ENCODE results near the gene CDK4. TPM values are rescaled to one million over a fixed set of nuclear protein-coding genes. Genes with fewer than 3 reads are reported as not detected.

Gene CDK4
- total RNA-seq, 3 donors from 2014 or later: 41.4 to 62.7 (median 60.2) TPM

- Histone ChIP-seq H3K9me3 (no peaks in the 10 kb centered on the region), H3K4me1 (ENCODE audit: low read depth) (peaks cover 28% of the 10 kb centered on the region), H3K36me3 (ENCODE audit: low read depth) (no peaks in the 10 kb centered on the region), H3K4me3 (no peak overlapping the region)
- no peak for TF ChIP-seq CTCF (IDR thresholded peaks at IDR 0.05)
- intact Hi-C loops (cut with DNase I, micrococcal nuclease): no loop called here
- DNase-seq (no peak), ATAC-seq (no peak)
Observed at GRCh38 chr12:57767305-57767698, 15.2 kb upstream of the CDK4 start.

- ATAC-seq: peak; percentile 24
- intact Hi-C loops (cut with DNase I, micrococcal nuclease): no loop called here
- H3K36me3 ChIP-seq (ENCODE audit: low read depth): no peaks in the 10 kb centered on the region
- DNase-seq: peak in 2 of 3 donors; percentile 26 to 38
- peaks cover 28% of the 10 kb centered on the region for H3K4me1 ChIP-seq (ENCODE audit: low read depth)
- no peaks in the 10 kb centered on the region for H3K9me3 ChIP-seq
- no peak for TF ChIP-seq CTCF (IDR thresholded peaks at IDR 0.05)
- H3K4me3 ChIP-seq: no peak within 1 kb of the TSS
Observed at GRCh38 chr12:57766464-57767304, 14.6 kb upstream of the CDK4 start, which contains the start of gene CYP27B1. Gene CYP27B1 (minus strand): TSS chr12:57767078. CDS start chr12:57767041, 37 bp downstream.

- peak in 1 of 3 donors; percentile 65 for DNase-seq
- TF ChIP-seq CTCF (IDR thresholded peaks at IDR 0.05): no peak
Observed at GRCh38 chr12:57765698-57766463, 13.8 kb upstream of the CDK4 start.

GRCh38 chr12:57765003-57765697, 13.0 kb upstream of the CDK4 start:
- Histone ChIP-seq H3K4me3 (peak overlapping the region; percentile 1), H3K4me1 (ENCODE audit: low read depth) (peaks cover 20% of the 10 kb centered on the region), H3K36me3 (ENCODE audit: low read depth) (no peaks in the 10 kb centered on the region), H3K9me3 (no peaks in the 10 kb centered on the region)
- DNase-seq (peak; percentile 66 to 73 (median 67)), ATAC-seq (peak; percentile 75)
- TF ChIP-seq CTCF (IDR thresholded peaks at IDR 0.05): no peak
- intact Hi-C loops (cut with DNase I, micrococcal nuclease): no loop called here

More at GRCh38 chr12:57765698-57766463, 13.8 kb upstream of the CDK4 start:
- peak; percentile 49 for ATAC-seq
- intact Hi-C loops (cut with DNase I, micrococcal nuclease): no loop called here
- peak overlapping the region; percentile 1 for H3K4me3 ChIP-seq
- H3K36me3 ChIP-seq (ENCODE audit: low read depth): no peaks in the 10 kb centered on the region
- H3K9me3 ChIP-seq: no peaks in the 10 kb centered on the region
- peaks cover 21% of the 10 kb centered on the region for H3K4me1 ChIP-seq (ENCODE audit: low read depth)

GRCh38 chr12:57764662-57765002, 12.5 kb upstream of the CDK4 start:
- ATAC-seq: peak; percentile 67
- DNase-seq: peak in 2 of 3 donors; percentile 54 to 69

More at GRCh38 chr12:57764662-57765002, 12.5 kb upstream of the CDK4 start:
- Histone ChIP-seq H3K36me3 (ENCODE audit: low read depth) (no peaks in the 10 kb centered on the region), H3K4me3 (no peak overlapping the region), H3K9me3 (no peaks in the 10 kb centered on the region), H3K4me1 (ENCODE audit: low read depth) (peaks cover 20% of the 10 kb centered on the region)
- intact Hi-C loops (cut with DNase I, micrococcal nuclease): no loop called here
- no peak for TF ChIP-seq CTCF (IDR thresholded peaks at IDR 0.05)

Measured in mucosa of descending colon (tissue), 3 donors.